ENCODE results near the gene STUB1. TPM values are rescaled to one million over a fixed set of nuclear protein-coding genes. Genes with fewer than 3 reads are reported as not detected.

Gene STUB1
- polyA plus RNA-seq, 1 experiment = 88.8 TPM

DNA sequence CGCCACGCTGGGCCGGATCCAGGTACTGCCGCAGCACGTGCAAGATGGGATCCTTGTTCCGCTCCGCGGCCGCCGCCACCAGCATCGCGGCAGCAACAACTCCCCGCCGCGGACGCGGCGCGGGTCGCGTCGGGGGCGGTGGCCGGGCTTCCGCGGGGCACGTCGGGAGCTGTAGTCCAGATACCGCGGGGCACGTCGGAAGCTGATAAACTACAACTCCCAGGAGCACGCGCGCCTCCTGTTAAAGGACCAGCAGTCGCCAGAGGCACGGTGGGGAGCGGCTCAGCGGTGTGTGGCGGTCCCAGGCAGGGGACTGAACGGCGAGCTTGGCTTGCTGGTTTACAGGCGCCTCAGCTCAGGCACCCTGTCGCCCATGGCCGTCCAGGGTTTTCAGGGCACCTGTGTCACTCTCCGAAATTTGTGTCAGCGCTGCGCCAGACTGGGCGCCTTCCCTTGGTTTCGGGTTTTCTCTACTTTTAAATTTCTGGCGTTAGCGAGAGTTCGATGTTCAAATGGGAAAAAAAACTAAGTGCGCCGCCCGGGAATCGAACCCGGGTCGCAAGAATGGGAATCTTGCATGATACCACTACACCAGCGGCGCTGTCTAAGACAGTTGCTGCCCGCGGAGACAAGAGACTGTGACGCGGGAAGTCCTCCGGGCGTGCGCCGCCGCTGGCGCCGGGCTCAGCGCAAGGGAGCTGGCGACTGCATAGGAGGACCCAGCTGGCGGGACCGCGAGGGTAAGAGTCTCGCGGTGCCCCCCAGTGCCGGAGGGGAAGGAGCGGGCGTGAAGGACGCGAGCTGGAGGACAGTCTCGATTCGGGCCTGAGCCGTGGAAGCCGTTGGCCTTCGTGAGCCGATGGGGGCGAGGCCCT is 43.8 kb upstream of the STUB1 start, which contains the start of gene METTL26:
Gene METTL26, minus strand, starts transcription at position 100 of the 875 bp plus-strand sequence. Its CDS starts 15 bp downstream, at position 85.
- H3K27me3 ChIP-seq (ENCODE audit: control insufficient read depth, insufficient read depth, low read length) = no peaks in the 10 kb centered on the region
- ChIA-PET POLR2A (interaction anchor here (0.7 to 1.0 kb wide), 5 partner anchors 9 to 152 kb away, joined by 3 to 10 read pairs (median 5); partner anchors contain the start of genes CAPN15, CHTF18, RPUSD1 and WDR90), CTCF (no interaction called here)
- DNase-seq (ENCODE audit: low read depth, low spot score) = peak; percentile 78
- H3K27ac ChIP-seq (ENCODE audit: low read depth, low read length) = peak within 1 kb of the TSS; percentile 89
- TF ChIP-seq, protein P1, sequence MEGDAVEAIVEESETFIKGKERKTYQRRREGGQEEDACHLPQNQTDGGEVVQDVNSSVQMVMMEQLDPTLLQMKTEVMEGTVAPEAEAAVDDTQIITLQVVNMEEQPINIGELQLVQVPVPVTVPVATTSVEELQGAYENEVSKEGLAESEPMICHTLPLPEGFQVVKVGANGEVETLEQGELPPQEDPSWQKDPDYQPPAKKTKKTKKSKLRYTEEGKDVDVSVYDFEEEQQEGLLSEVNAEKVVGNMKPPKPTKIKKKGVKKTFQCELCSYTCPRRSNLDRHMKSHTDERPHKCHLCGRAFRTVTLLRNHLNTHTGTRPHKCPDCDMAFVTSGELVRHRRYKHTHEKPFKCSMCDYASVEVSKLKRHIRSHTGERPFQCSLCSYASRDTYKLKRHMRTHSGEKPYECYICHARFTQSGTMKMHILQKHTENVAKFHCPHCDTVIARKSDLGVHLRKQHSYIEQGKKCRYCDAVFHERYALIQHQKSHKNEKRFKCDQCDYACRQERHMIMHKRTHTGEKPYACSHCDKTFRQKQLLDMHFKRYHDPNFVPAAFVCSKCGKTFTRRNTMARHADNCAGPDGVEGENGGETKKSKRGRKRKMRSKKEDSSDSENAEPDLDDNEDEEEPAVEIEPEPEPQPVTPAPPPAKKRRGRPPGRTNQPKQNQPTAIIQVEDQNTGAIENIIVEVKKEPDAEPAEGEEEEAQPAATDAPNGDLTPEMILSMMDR (IDR thresholded peaks at IDR 0.05; ENCODE audit: low read depth, low read length) = no peak
- H3K4me3 ChIP-seq (ENCODE audit: low read depth, low read length) = peak within 1 kb of the TSS; percentile 84
- H3K9me3 ChIP-seq (ENCODE audit: control insufficient read depth, insufficient read depth, low read length) = no peaks in the 10 kb centered on the region; the same call in 1 of the 2 replicates

- peak overlapping the region; percentile 84 for H3K4me3 ChIP-seq (ENCODE audit: low read depth, low read length)
- TF ChIP-seq, protein P1 (IDR thresholded peaks at IDR 0.05; ENCODE audit: low read depth, low read length) = no peak
- ChIA-PET CTCF (no interaction called here), POLR2A (no interaction called here)
- no peaks in the 10 kb centered on the region for H3K27me3 ChIP-seq (ENCODE audit: control insufficient read depth, insufficient read depth, low read length)
- no peak overlapping the region for H3K27ac ChIP-seq (ENCODE audit: low read depth, low read length)
- H3K9me3 ChIP-seq (ENCODE audit: control insufficient read depth, insufficient read depth, low read length) = no peaks in the 10 kb centered on the region; the same call in 1 of the 2 replicates
- peak; percentile 72 for DNase-seq (ENCODE audit: low read depth, low spot score)
These were observed 42.9 kb upstream of the STUB1 start for GRCh38 chr16:637081-638018.

- Histone ChIP-seq H3K27me3 (ENCODE audit: control insufficient read depth, insufficient read depth, low read length) (no peaks in the 10 kb centered on the region), H3K4me3 (ENCODE audit: low read depth, low read length) (no peak overlapping the region), H3K27ac (ENCODE audit: low read depth, low read length) (no peak overlapping the region), H3K9me3 (ENCODE audit: control insufficient read depth, insufficient read depth, low read length) (no peaks in the 10 kb centered on the region; the same call in 1 of the 2 replicates)
- no peak for DNase-seq (ENCODE audit: low read depth, low spot score)
- POLR2A ChIA-PET = no interaction called here
- TF ChIP-seq, protein P1 (IDR thresholded peaks at IDR 0.05; ENCODE audit: low read depth, low read length) = no peak
- CTCF ChIA-PET = no interaction called here
These were observed 42.1 kb upstream of the STUB1 start for GRCh38 chr16:638034-638543.

- ChIA-PET CTCF (no interaction called here), POLR2A (no interaction called here)
- no peak overlapping the region for H3K27ac ChIP-seq (ENCODE audit: low read depth, low read length)
- TF ChIP-seq, protein P1 (IDR thresholded peaks at IDR 0.05; ENCODE audit: low read depth, low read length) = no peak
- no peak for DNase-seq (ENCODE audit: low read depth, low spot score)
- no peak overlapping the region for H3K4me3 ChIP-seq (ENCODE audit: low read depth, low read length)
- H3K9me3 ChIP-seq (ENCODE audit: control insufficient read depth, insufficient read depth, low read length) = no peaks in the 10 kb centered on the region; the same call in 1 of the 2 replicates
- no peaks in the 10 kb centered on the region for H3K27me3 ChIP-seq (ENCODE audit: control insufficient read depth, insufficient read depth, low read length)
These were observed 41.4 kb upstream of the STUB1 start for GRCh38 chr16:638836-639235.

Measured in AG04450 (cell line).